Suppressor macrophage (primary cell): Measurements from ENCODE around the gene FAM209B.
"Not testable (repeated sequence)": the region's sequence is repeated elsewhere in the genome, so short reads cannot be mapped to it uniquely, and the experiment has no call there.

ENCODE experiments used
- DNase-seq, 4 experiments: peaks; one replicate each; pipeline ENCODE4 v3.0.0-alpha.2; 2020 to 2022

FAM209B gene

DNA sequence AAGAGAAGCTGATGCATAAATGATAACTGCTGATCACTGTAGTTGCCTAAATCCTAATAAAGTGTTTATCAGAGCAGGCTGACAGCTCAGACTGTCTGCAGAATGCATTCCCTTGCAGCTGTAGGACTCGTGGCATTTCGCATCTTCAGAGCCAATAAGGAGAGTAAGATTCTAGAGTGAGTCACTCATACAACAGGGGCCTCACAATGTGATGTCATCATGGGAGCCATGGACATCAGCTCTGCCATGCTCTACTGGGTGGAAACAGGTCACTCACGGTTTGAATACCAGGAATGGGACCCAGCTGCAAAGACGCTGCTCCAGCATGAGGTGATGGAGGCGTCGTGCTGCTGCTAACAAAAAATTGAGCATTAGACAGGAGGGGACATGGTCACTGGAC lies 7.4 kb downstream of the FAM209B start:
- no peak for DNase-seq

DNA sequence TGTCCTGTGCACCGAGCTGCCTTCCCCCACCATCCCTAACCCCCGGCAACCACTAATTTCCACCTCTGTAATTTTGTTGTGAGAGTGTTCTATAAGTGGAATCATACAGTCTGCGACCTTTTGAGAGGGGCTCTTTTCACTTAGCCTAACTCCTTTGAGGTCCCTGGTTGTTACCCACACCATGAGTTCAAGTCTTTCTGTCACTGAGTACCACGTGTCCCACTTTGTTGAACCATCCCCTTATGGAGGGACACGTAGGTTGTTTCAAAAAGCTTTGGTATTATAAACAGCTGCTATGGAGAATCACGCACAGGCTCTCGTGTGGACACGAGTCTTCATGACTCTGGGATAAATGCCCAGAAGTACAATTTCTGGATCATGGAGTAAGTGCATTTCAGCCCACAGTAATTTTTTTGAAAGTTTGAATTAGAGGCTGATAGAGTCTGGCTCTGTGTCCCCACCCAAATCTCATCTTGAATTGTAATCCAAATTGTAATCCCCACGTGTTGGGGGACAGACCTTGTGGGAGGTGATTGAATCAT lies 9.5 kb downstream of the FAM209B start:
- no peak for DNase-seq

DNA sequence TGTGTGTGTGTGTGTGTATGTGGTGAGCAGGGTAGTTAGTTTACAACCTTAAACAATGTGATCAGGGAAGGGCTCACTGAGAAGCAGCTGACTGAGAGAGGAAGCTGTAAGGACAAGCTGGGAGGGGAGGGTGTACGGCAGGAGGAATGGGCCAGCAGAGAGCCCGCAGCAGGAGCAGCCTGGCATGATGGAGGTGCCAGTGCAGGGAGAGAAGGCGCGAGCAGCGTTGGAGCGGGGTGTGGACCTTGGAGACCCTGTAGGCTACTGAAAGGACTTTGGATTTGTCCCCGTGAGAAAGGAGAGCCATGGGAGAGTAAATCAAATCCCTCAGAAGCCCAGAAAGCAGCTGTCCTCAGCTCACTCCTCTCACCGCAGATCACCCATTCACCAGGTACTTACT lies 18.5 kb downstream of the FAM209B start:
- peak in 1 of 4 experiments; percentile 8 for DNase-seq

DNA sequence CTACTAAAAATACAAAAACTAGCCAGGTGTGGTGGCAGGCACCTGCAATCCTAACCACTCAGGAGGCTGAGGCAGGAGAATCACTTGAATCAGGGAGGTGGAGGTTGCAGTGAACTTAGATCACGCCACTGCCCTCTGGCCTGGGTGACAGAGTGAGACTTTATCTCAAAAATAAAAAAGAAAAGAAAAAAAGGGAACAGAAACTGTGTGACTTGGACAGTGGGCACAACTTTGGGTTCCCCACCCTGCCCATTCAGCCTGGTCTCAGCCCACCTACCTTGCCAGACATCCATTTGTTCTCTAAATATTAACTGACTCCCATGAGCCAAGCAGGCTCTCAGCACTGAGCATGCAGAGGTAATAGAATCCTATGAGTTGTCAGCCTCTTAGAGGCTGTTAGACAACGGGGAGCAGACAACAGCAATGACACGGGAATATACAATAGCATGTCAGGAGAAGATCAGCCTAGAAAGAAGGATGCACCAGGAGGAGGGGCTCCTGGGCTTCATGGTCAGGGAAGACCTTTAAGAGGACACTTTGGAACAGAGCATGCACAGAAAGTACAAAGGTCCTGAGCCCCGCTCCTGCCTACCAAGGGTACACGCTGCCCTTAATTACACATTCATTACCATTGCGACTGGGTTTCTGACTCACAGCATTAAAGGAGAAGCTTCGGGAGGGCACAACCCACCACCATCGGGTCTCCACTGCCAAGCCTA lies 20.0 kb downstream of the FAM209B start:
- DNase-seq = peak; percentile 16 to 46 (median 34)

DNA sequence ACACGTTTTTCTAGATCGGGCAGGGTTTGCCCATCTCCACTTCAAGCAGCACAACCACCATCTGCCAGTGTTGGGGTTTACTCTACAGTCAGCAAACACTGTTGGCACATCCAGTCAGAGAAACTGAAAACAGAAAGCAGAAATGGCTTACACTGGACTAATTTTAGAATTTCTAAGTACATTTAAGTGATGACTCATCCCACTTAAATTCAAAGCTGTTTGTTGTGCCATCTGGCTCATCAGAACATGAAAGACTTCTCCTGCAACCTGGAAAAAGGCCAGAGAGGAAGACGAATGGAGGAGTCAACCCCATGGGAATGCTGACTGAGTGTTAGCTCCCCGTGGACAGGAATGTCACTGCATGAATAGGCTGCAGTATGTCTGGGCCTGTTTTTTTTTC lies 21.8 kb downstream of the FAM209B start:
- peak; percentile 81 to 95 (median 89) for DNase-seq

DNA sequence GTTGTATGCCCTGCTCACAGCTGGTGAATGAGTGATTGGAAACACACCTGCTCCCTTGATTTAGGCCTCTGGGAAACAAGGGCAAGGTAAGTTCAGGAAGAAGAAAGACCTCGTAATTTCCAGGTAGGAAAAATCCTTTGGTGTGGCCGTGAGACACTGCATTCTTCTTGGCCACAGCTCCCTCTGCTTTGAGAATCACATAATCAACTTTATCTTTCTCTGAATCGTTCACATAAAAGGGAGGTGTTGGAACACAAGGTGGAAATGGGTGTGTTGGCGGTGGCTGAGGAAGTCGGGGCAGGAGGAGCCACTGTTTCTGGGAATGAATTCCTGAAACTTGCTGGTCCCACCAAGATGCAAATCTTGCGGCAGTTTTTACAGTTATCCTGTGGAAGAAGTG lies 25.9 kb downstream of the FAM209B start:
- no peak for DNase-seq

DNA sequence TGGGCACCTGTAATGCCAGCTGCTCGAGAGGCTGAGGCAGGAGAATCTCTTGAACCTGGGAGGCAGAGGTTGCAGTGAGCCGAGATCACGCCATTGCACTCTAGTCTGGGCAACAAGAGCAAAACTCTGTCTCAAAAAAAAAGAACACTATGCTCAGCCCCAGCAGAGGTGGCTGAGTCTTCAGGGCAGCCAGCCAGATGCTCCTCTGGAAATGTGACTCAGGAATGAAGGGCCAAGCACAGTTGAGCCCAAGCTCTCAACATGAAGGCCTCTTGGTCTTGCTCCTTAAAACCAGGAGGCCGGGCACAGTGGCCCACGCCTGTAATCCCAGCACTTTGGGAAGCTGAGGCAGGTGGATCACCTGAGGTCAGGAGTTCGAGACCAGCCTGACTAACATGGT lies 31.5 kb downstream of the FAM209B start:
- not testable (repeated sequence) for DNase-seq

DNA sequence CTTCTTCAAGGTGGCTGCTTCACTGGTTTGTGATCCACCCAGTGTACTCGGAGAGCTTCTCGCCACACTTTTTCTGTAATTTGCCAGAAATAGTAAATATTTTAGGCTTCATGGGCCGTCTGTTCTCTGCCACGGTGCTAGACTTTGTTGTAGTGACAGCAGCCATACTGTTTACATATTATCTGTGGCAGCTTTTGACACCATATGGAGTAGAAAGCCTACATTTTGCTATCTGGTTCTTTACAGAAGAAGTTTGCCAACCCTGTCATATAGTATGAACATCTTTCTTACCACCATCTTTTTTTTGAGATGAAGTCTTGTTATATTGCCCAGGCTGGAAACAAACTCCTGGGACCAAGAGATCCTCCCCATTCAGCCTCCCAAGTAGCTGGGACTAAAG lies 32.5 kb downstream of the FAM209B start:
- DNase-seq = no peak

DNA sequence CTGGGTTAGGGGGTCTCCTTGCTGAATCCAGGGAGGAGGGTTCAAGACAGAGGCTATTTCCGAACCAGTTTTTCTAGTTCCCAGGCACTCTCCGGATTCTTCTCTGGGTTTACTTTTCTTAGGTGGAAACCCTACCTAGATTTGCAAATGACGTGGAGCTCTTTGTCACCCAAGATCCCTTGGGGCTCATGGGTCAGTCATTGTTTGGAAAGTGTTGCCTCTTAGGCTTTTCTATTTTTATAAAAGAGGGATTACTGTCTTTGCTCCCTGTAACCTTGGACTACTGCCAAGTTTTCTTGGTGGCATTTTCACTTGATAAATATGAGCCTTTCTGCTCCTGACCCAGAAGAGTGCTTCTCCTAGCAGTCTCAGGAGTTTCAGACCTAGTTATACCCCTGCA lies 33.6 kb downstream of the FAM209B start:
- peak in 1 of 4 experiments; percentile 8 for DNase-seq

DNA sequence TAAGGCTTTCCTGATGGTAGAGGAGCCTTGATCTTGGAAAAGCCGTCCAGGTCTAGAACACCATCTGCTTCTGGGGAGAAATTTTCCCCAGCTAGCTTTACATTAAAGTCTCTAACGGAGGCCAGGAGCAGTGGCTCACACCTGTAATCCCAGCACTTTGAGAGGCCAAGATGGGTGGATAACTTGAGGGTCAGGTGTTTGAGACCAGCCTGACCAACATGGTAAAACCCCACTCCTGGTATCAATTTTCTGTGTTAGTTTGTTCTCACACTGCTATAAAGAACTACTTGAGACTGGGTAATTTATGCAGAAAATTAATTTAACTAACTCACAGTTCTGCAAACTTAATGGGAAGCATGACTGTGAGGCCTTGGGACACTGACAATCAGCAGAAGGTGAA lies 37.8 kb downstream of the FAM209B start:
- DNase-seq = no peak

DNA sequence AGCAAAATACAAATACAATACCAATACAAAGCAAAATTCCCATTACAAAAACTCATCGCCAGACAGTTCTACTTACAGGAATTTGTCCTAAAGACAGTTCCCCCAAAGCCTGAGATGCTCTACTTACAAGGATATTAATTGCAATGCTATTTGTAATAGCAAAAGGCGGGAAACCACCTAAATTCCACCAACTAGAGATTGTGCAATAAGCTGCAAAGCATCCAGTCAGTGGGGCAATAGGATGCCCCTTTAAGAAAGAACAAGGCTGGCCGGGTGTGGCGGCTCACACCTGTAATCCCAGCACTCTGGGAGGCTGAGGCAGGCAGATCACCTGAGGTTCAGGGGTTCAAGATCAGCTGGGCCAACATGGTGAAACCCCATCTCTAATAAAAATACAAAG lies 39.1 kb downstream of the FAM209B start:
- DNase-seq = peak in 1 of 4 experiments; percentile 6

DNA sequence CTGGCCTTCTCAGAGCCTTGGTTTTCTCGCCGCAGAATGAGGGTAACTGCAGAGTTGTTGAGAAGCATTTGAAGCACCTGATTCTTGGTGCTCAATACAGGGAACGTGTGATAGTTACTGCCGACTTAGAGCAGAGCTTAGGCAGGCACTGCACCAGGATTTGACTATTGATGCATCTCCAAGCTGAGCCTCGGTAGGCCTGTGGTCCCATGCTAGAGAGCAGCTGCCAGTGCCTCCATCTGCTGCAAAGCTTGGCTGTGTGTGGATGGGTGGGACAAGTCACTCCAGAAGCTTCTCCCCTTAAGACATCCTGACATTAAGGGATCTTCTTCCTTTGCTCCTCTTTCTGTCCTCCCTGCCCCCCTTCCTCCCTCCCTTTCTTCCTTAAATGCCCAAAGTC lies 40.9 kb downstream of the FAM209B start:
- no peak for DNase-seq

DNA sequence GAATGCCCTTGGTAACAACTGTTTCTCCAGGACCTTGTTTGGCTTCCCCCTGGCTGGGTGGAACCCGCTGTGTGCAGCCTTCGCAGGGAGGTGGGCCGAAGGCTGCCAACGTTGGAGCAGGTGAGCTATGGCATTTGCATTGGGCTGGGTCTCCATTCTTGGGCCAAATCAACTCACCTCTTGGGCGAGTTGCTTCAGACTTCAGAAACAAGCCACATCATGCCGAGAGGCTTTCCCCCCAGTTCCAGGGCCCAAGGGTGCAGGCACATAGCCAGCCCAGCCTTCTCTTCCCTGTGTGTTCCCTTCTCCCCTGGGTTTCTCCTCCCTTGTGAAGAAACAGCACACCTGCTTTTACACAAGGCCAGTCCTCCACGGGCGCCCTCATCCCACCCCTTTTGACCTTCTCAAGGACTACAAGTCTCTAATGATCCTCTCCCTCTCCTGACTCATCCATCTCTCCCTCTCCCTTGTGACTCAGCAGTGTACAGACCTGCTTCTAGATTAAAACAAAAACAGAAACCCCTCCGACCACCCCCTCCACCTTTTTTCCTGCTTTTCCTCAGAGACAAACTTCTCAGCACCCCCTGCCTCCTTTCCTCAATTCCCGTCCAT lies 41.6 kb downstream of the FAM209B start:
- DNase-seq = no peak

DNA sequence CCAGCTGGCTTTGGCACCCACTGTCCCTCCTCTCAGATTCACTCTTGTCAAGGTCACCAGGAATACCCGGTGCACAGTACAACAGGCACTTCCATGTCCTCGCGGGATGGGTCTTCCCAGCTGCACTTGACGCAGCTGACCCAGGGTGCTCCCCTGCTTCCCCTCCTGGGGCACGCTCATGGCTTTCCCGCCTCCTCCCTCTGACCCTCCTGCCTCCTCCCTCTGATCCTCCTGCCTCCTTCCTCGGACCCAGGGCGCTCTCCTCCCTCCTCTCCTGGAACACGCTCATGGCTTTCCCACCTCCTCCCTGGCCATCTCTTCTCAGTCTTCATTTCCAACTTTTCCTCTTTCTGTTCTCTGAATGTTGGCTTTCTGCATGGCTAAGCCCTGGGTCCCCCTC lies 42.1 kb downstream of the FAM209B start:
- DNase-seq = no peak

DNA sequence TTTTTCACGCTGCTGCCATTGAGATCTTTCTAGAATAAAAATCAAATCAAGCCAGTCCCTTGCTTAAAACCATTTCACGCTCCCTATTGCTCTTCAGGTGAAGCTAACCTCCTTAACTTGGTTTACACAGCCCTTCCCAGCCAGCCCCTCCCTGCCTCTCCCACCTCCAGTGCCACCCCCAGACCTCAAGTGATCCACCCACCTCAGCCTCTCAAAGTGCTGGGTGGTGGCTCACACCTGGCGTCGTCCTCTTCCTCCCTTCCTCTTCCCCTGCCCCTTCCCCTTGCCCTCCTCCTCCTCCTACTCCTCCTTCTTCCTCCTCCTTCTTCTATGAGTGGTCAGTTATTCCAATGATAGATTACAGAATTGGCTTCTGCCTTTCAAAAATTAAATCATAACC lies 42.9 kb downstream of the FAM209B start:
- DNase-seq = no peak

DNA sequence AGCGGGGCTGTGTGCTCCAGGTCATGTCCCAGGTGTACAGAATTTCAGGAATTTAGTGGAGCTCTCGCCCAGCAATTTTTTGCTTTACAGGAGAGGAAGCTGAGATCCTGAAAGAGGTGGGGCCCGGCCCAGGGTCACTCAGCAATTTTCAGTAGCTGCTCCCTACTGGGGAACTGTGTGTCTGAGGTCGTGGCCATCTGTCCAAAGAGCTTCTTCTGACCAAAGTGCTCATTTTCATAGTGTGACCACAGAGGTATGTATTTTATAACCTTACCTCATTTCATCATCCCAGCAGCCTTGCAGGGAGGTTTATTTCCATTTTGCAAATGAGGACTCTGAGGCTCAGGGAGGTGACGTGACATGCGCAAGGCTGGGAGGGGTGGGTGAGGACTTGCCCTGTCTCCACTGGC lies 46.3 kb downstream of the FAM209B start:
- DNase-seq = no peak

DNA sequence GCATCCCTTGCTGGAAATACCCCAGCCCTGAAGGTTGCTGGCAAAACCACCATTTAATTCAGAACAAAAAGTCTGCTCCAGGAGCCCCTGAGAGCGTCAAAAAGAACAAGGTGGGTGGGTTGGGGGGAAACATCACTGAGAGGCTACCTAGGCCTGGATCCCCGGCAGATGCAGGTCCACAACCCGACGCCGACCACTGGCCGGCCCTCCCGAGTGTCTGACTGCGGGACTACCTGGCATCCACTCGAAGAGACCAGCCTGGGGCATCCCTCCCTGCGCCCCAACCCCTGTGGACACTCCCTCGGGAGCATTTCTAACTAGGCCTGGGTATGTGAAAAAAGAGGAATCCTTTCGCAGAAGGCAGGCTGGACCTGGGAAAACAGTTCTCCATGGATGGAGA lies 47.2 kb downstream of the FAM209B start:
- no peak for DNase-seq

DNA sequence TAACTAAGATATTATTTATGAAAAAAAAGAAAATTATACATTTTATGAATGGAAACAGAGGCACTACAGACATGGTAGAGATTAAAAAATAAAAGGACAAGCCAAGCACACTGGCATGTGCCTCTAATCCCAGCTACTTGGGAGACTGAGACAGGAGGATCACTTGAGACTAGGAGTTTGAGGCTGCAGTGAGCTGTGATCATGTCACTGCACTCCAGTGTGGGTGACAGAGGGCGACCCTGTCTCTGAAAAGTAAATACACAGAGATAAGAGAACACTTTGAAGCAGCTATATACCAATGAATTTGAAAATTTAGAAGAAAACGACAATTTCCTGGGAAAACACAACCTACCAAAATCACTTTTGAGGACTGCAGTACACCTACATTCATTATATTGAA lies 48.7 kb downstream of the FAM209B start:
- no peak for DNase-seq

DNA sequence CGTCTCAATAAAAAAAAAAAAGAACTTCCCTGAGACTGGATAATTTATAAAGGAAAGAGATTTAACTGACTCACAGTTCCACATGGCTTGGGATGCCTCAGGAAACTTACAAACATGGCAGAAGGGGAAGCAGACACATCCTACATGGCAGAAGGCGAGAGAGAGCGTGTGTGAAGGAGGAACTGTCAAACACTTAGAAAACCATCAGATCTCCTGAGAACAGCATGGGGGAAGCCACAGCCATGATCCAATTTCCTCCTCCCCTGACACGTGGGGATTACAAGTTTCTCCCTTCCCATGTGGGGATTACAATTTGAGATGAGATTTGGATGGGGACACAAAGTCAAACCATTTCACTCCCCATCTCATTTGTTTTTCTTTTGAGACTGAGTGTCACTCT lies 49.5 kb downstream of the FAM209B start:
- peak; percentile 82 to 93 (median 86) for DNase-seq

DNA sequence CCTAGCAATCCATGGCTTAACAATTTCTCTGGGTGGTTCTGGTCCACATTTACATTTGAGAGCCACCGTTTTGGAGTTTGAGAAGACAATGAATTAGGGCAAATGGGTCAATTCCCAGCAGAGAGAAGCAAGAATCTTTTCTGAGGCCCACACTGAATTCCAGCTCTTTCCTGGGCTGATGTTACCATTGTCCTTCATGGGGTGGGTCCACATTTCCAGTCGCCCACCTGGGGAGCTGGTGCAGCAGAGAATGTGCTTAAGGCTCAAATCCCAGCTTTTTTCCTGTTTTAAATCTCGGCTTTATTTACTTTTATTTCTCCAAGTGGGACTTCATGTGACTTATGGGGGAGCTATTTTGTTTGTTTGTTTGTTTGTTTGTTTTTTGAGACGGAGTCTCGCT lies 51.9 kb downstream of the FAM209B start:
- no peak for DNase-seq
